HG03175 (cell line): ENCODE data around the gene PCDHAC2.

Source experiments
- ATAC-seq: cut with Tn5 transposase; IDR thresholded peaks from one replicate; pipeline ENCODE4 v1.9.1; 2021; ENCODE audit warnings: mild to moderate bottlenecking, moderate library complexity; ENCODE audit not compliant: unreplicated experiment

Gene PCDHAC2

GRCh38 chr5:140966293-140967225 lies at the start of gene PCDHAC2:
Gene PCDHAC2, plus strand, starts transcription at chr5:140966476. Its CDS starts 291 bp downstream, at chr5:140966767.
- ATAC-seq = no peak

- ATAC-seq = no peak
Measured at GRCh38 chr5:140923601-140924000, 42.7 kb upstream of the PCDHAC2 start.

- no peak for ATAC-seq
Measured at GRCh38 chr5:140925806-140926442, 40.4 kb upstream of the PCDHAC2 start, which contains the start of gene PCDHAC1. Gene PCDHAC1, plus strand, starts transcription at chr5:140926299. Its CDS starts 594 bp downstream, at chr5:140926893.

GRCh38 chr5:140926443-140927227 lies 39.6 kb upstream of the PCDHAC2 start:
- no peak for ATAC-seq

GRCh38 chr5:140927228-140927573 lies 39.1 kb upstream of the PCDHAC2 start:
- ATAC-seq = no peak

- no peak for ATAC-seq
Measured at GRCh38 chr5:140934964-140935606, 31.2 kb upstream of the PCDHAC2 start.

- no peak for ATAC-seq
Measured at GRCh38 chr5:140946578-140946977, 19.7 kb upstream of the PCDHAC2 start.

GRCh38 chr5:140951636-140952035 lies 14.6 kb upstream of the PCDHAC2 start:
- no peak for ATAC-seq

GRCh38 chr5:140953234-140953633 lies 13.0 kb upstream of the PCDHAC2 start:
- ATAC-seq = no peak

GRCh38 chr5:140962190-140962589 lies 4.1 kb upstream of the PCDHAC2 start:
- no peak for ATAC-seq

GRCh38 chr5:140964356-140964755 lies 1.9 kb upstream of the PCDHAC2 start:
- ATAC-seq = no peak

GRCh38 chr5:140965905-140966292 lies 377 bp upstream of the PCDHAC2 start:
- ATAC-seq = no peak

- ATAC-seq = no peak
Measured at GRCh38 chr5:140967226-140967893, 1.1 kb downstream of the PCDHAC2 start.

GRCh38 chr5:140969880-140970279 lies 3.6 kb downstream of the PCDHAC2 start:
- no peak for ATAC-seq

GRCh38 chr5:140973550-140973949 lies 7.3 kb downstream of the PCDHAC2 start:
- no peak for ATAC-seq

GRCh38 chr5:140977003-140977402 lies 10.7 kb downstream of the PCDHAC2 start:
- no peak for ATAC-seq

GRCh38 chr5:140978260-140978659 lies 12.0 kb downstream of the PCDHAC2 start:
- no peak for ATAC-seq

GRCh38 chr5:140978983-140979382 lies 12.7 kb downstream of the PCDHAC2 start:
- no peak for ATAC-seq

GRCh38 chr5:140982083-140982716 lies 15.9 kb downstream of the PCDHAC2 start:
- ATAC-seq = no peak

- no peak for ATAC-seq
Measured at GRCh38 chr5:140986117-140986521, 19.8 kb downstream of the PCDHAC2 start.
